Neuronal stem cell (in vitro differentiated cells): ENCODE data around the gene CD58.
"Not testable (repeated sequence)": the region's sequence is repeated elsewhere in the genome, so short reads cannot be mapped to it uniquely, and the experiment has no call there.

Experiments
- DNase-seq: peaks from one replicate; pipeline ENCODE4 v3.0.0-alpha.2; 2013; ENCODE audit warnings: low spot score
- H2AFZ ChIP-seq: one replicate; pipeline ENCODE4 v1.6.1; 2013; ENCODE audit warnings: mild to moderate bottlenecking, low read length, inconsistent platforms
- H2AK5ac ChIP-seq: 2 replicates; pipeline ENCODE4 v1.6.1; 2013; ENCODE audit warnings: low read depth, mild to moderate bottlenecking, inconsistent platforms, low read length, moderate library complexity, mixed read lengths
- H2BK120ac ChIP-seq: 2 replicates; pipeline ENCODE4 v1.6.1; 2013; ENCODE audit warnings: low read depth, mild to moderate bottlenecking, inconsistent platforms, low read length, moderate library complexity, mixed read lengths
- H2BK12ac ChIP-seq: one replicate; pipeline ENCODE4 v1.6.1; 2013; ENCODE audit warnings: low read length, inconsistent platforms
- H2BK15ac ChIP-seq: 2 replicates; pipeline ENCODE4 v1.6.1; 2013; ENCODE audit warnings: mild to moderate bottlenecking, low read length, inconsistent platforms, mixed read lengths
- H2BK5ac ChIP-seq: one replicate; pipeline ENCODE4 v1.6.1; 2013; ENCODE audit warnings: inconsistent platforms, mild to moderate bottlenecking, low read length, moderate library complexity
- H3K14ac ChIP-seq: one replicate; pipeline ENCODE4 v1.6.1; 2013; ENCODE audit warnings: low read length, inconsistent platforms
- H3K18ac ChIP-seq: 2 replicates; pipeline ENCODE4 v1.6.1; 2013; ENCODE audit warnings: low read length, inconsistent platforms
- H3K23ac ChIP-seq: 2 replicates; pipeline ENCODE4 v1.6.1; 2013; ENCODE audit warnings: low read depth, mild to moderate bottlenecking, mixed read lengths, low read length, inconsistent platforms; ENCODE audit not compliant: poor library complexity
- H3K27ac ChIP-seq: replicated peaks from 3 replicates; pipeline ENCODE4 v1.5.1; 2013; ENCODE audit warnings: low read length, inconsistent platforms
- H3K27me3 ChIP-seq, 3 experiments: 2 replicates each; pipeline ENCODE4 v1.6.1; 2013; ENCODE audit warnings: low read length in 3 of 3, mild to moderate bottlenecking in 2 of 3, inconsistent platforms in 1 of 3, low read depth in 1 of 3, mixed read lengths in 1 of 3, moderate library complexity in 1 of 3; ENCODE audit not compliant: control insufficient read depth in 3 of 3, insufficient read depth in 3 of 3
- H3K36me3 ChIP-seq, 2 donors: replicated peaks in 1 of 2; 2 replicates each; pipeline ENCODE4 v1.6.1; 2013; ENCODE audit warnings: low read length in 2 of 2; ENCODE audit not compliant: control insufficient read depth in 2 of 2, insufficient read depth in 2 of 2
- H3K4ac ChIP-seq: 2 replicates; pipeline ENCODE4 v1.6.1; 2013; ENCODE audit warnings: inconsistent platforms, mild to moderate bottlenecking, low read length, moderate library complexity
- H3K4me1 ChIP-seq, 2 donors: 1 replicate in 1 of 2; 2 replicates in 1 of 2; pipeline ENCODE4 v1.6.1; 2013; ENCODE audit warnings: low read length in 2 of 2, low read depth in 1 of 2; ENCODE audit not compliant: control insufficient read depth in 2 of 2, insufficient read depth in 1 of 2
- H3K4me2 ChIP-seq: one replicate; pipeline ENCODE4 v1.6.1; 2013; ENCODE audit warnings: mild to moderate bottlenecking, low read length, inconsistent platforms; ENCODE audit not compliant: insufficient read depth, poor library complexity, severe bottlenecking
- H3K4me3 ChIP-seq, 2 donors: 2 replicates each; pipeline ENCODE4 v1.5.1; 2013; ENCODE audit warnings: low read length in 2 of 2, mild to moderate bottlenecking in 2 of 2, inconsistent platforms in 1 of 2, moderate library complexity in 1 of 2
- H3K79me1 ChIP-seq: one replicate; pipeline ENCODE4 v1.6.1; 2013; ENCODE audit warnings: low read depth, mild to moderate bottlenecking, inconsistent platforms, low read length, moderate library complexity
- H3K9ac ChIP-seq: one replicate; pipeline ENCODE4 v1.6.1; 2013; ENCODE audit warnings: mild to moderate bottlenecking, low read depth, low read length, inconsistent platforms; ENCODE audit not compliant: poor library complexity
- H3K9me3 ChIP-seq, 2 donors: replicated peaks in 1 of 2; 2 replicates each; pipeline versions ENCODE3 to v1.6.1; 2013; ENCODE audit warnings: low read length in 2 of 2, mild to moderate bottlenecking in 2 of 2, inconsistent platforms in 1 of 2, low read depth in 1 of 2, mixed read lengths in 1 of 2, moderate library complexity in 1 of 2; ENCODE audit not compliant: control insufficient read depth in 2 of 2, insufficient read depth in 1 of 2
- H4K8ac ChIP-seq: one replicate; pipeline ENCODE4 v1.6.1; 2013; ENCODE audit warnings: low read depth, mild to moderate bottlenecking, inconsistent platforms, low read length, moderate library complexity
- H4K91ac ChIP-seq: one replicate; pipeline ENCODE4 v1.6.1; 2013; ENCODE audit warnings: low read length, low read depth, mild to moderate bottlenecking, inconsistent platforms; ENCODE audit not compliant: poor library complexity
- WGBS, 2 donors: extraction: QIAGEN DNeasy Blood & Tissue Kit; methylation state at CpG; one replicate each; pipeline ENCODE4 v1.1.7; 2013; ENCODE audit warnings: missing lambda C conversion rate in 2 of 2, mixed read lengths in 1 of 2; ENCODE audit not compliant: insufficient read length in 2 of 2, insufficient replicate concordance in 1 of 2; ENCODE audit errors: extremely low coverage in 2 of 2; 5-methylcytosine and 5-hydroxymethylcytosine counted together

CD58 gene

GRCh38 chr1:116593401-116593800, 22.6 kb upstream of the CD58 start:
- not testable (repeated sequence) for H4K8ac ChIP-seq, H3K27ac ChIP-seq, H2BK15ac ChIP-seq, H3K4me3 ChIP-seq, DNase-seq, H3K36me3 ChIP-seq, H3K27me3 ChIP-seq, H3K9me3 ChIP-seq, H3K4me2 ChIP-seq, H2AK5ac ChIP-seq, H2BK12ac ChIP-seq, H3K23ac ChIP-seq, H3K14ac ChIP-seq, H2AFZ ChIP-seq, H4K91ac ChIP-seq, H2BK120ac ChIP-seq, H3K79me1 ChIP-seq, H3K18ac ChIP-seq, H2BK5ac ChIP-seq, H3K4ac ChIP-seq, H3K9ac ChIP-seq
- no CpG with 5 or more reads among the region's 5 CpGs for WGBS, 2 donors
- H3K4me1 ChIP-seq: peaks cover 0 to 15% of the 10 kb centered on the region in 2 donors

- H3K27ac ChIP-seq, H4K91ac ChIP-seq, H3K14ac ChIP-seq, H2BK5ac ChIP-seq, H2BK12ac ChIP-seq, H2AK5ac ChIP-seq, H4K8ac ChIP-seq, H3K9ac ChIP-seq, H3K79me1 ChIP-seq, H3K4me2 ChIP-seq, H3K23ac ChIP-seq, H2BK15ac ChIP-seq, H3K9me3 ChIP-seq, H3K27me3 ChIP-seq, H3K36me3 ChIP-seq, H3K4ac ChIP-seq, H3K4me3 ChIP-seq, H2BK120ac ChIP-seq, DNase-seq, H3K18ac ChIP-seq: not testable (repeated sequence)
- Histone ChIP-seq H3K4me1 (peaks cover 0 to 15% of the 10 kb centered on the region in 2 donors), H2AFZ (peak overlapping the region; percentile 85)
- no CpG with 5 or more reads among the region's 7 CpGs for WGBS, 2 donors
These were observed 21.3 kb upstream of the CD58 start for GRCh38 chr1:116591951-116592605.

- H3K4me1 ChIP-seq: peaks cover 6 to 23% of the 10 kb centered on the region in 2 donors
These were observed 20.5 kb upstream of the CD58 start for GRCh38 chr1:116591006-116591950.

GRCh38 chr1:116590359-116591005, 19.7 kb upstream of the CD58 start:
- H2BK5ac ChIP-seq, H2AFZ ChIP-seq, H3K27ac ChIP-seq, H4K8ac ChIP-seq, H2BK120ac ChIP-seq, DNase-seq, H4K91ac ChIP-seq, H3K14ac ChIP-seq, H3K18ac ChIP-seq, H2BK12ac ChIP-seq, H3K4me3 ChIP-seq, H3K79me1 ChIP-seq, H2AK5ac ChIP-seq, H3K36me3 ChIP-seq, H3K9ac ChIP-seq, H3K23ac ChIP-seq, H3K4ac ChIP-seq, H2BK15ac ChIP-seq, H3K9me3 ChIP-seq, H3K4me2 ChIP-seq, H3K27me3 ChIP-seq: not testable (repeated sequence)
- WGBS, 2 donors: no CpG with 5 or more reads among the region's 6 CpGs
- peaks cover 6 to 18% of the 10 kb centered on the region in 2 donors for H3K4me1 ChIP-seq

More at GRCh38 chr1:116591006-116591950, 20.5 kb upstream of the CD58 start:
- DNase-seq, H3K4ac ChIP-seq, H2BK5ac ChIP-seq, H3K4me2 ChIP-seq, H3K9me3 ChIP-seq, H2BK15ac ChIP-seq, H3K23ac ChIP-seq, H2AFZ ChIP-seq, H3K9ac ChIP-seq, H3K27ac ChIP-seq, H4K91ac ChIP-seq, H2AK5ac ChIP-seq, H4K8ac ChIP-seq, H2BK120ac ChIP-seq, H2BK12ac ChIP-seq, H3K14ac ChIP-seq, H3K79me1 ChIP-seq, H3K36me3 ChIP-seq, H3K4me3 ChIP-seq, H3K18ac ChIP-seq, H3K27me3 ChIP-seq: not testable (repeated sequence)
- WGBS, 2 donors: no CpG with 5 or more reads among the region's 10 CpGs
